Erythroblast (primary cell): ENCODE data around the gene TBX3.

ENCODE experiments used
- DNase-seq, 2 experiments: peaks; one replicate each; lab custom pipeline; 2025; lab: John Stamatoyannopoulos, UW
- GATA1 ChIP-seq: IDR thresholded peaks from 2 replicates; pipeline ENCODE4 v1.6.1; 2011; ENCODE audit warnings: low read depth, mild to moderate bottlenecking, control low read depth, low read length, moderate library complexity
- POLR2A ChIP-seq: IDR thresholded peaks from 2 replicates; pipeline ENCODE4 v1.6.1; 2011; ENCODE audit warnings: mild to moderate bottlenecking, low read length

TBX3 gene

DNA sequence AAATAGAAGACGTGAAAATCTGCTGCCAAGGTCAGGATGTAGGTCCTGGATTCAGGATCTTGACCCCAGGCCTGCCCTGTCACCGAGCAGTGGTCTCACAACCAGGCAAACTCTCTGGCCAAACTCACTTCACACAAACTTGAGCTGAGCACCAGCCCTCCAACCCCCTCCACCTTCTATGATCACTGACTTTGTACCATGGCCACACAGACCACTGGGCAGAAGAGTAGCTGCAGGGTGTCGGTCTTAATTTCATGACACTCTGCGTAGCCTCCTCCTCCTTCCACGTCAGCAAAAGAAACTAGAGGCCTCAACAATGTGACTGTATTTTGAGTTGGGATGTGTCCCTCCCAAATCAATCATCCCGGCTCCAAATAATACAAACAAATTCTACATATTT, 7.2 kb upstream of the TBX3 start:
- no peak for TF ChIP-seq POLR2A
- no peak for TF ChIP-seq GATA1
- DNase-seq, result no peak

DNA sequence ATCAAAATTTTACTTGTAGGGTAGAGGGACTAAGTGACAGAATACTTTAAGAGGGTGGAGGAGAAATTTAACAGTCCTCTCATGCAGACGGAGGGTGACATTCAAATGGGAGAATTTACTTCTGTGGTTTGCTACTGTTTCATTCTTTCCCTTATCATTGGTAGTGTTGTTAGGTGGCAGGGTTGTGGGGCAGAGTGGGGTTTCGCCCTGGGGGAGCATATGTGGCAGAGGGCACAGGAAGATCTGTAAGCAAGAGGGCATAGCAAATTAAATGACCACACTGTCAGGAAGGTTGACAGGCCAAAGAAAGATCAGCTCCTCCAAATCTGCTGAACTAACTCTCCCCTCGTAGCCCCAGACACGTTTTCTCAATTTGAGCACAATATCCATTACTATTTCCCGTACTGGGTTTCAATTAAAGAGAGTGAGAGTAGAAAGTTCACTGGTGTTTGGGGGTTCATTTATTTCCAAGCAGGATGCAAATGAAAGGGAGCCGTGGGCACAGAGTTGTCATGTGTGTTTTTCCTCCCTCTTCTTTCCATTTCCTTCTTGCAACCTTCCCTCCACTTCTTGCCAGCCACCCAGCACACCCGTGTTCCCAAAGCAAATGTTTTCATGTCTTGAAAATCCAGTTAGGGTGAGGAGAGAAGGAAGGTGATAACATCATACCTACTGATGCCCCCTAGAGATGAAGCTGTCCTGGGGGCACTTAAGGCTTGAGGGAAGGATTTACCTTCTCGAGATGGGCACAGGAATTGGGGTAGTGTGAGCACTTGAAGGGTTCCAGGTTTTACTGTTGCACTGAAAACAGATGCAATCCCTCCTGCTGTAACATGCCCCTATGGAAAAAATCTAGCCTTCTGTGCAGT, 6.5 kb upstream of the TBX3 start:
- TF ChIP-seq GATA1 (no peak), POLR2A (no peak)
- no peak for DNase-seq

DNA sequence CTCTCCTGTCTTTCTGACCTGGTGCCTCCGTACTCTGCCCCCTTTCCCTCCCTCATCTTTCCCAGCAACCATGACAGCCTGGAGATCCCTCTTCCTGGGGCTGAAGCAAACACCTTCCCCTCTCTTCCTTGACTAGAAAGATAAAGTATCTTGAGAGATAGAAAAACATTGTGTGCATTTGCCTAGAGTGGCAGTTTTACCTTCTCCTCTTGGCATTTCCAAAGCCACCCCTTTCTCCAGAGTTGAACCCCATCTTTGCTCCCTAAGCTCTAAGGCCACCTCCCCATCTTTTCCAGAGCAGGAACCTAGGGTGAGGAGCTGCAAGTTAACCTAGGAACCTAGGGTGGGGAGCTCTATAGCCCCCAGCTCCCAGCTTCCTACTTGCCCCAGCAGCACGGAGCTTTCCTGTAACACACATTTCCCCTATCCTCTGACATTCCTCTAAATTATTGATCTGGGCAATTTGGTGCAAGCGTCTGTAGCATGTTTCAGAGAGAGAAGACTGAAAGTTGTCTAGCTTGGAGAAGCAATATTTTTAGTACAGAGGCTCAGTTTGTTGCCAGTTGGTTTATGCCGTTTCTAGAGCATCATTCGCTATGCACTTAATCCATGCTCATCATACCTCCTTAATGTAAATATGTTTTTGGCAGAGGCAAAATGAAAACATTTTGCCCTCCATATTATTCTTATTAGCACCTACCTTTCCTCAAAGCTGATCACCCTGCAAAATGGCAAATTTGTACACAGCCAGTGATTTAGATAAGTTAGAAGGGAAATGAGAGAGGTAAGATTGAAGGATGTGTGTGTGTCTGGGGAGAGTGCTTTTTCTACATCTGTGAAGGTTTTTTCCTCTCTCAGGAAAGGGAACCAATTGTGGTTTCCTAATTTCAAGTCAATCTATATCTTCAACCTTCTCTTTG, 5.4 kb upstream of the TBX3 start:
- TF ChIP-seq GATA1 (no peak), POLR2A (no peak)
- no peak for DNase-seq

DNA sequence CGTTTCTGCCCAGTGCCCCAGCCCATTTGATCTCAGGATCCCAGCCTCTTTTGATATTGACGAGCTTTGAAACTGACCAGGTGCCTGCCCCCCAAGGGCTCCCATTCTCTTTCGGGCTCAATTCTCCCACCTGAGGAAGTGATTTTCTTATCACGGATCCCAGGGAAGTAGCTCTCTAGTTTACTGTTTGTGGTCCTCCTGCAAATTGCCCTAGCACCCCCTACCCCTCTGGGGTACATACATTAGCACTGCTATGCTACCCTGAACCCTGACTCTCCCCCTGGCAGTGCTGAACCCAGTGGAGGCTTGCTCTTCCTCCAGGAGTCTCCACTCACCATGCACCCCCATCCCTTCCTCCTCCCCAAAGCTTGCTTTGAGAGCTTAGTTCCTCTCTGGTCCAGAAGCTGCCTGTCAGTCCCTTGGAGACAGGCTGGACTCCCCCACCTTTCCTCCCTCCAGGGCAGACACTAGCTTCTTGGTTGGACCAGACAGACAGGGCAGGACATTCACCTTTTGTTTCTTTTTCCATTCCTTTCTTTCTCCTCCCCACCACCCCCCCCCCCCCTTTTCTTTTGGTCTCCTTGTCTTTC, 4.4 kb upstream of the TBX3 start:
- no peak for DNase-seq
- TF ChIP-seq GATA1, result no peak
- no peak for TF ChIP-seq POLR2A

DNA sequence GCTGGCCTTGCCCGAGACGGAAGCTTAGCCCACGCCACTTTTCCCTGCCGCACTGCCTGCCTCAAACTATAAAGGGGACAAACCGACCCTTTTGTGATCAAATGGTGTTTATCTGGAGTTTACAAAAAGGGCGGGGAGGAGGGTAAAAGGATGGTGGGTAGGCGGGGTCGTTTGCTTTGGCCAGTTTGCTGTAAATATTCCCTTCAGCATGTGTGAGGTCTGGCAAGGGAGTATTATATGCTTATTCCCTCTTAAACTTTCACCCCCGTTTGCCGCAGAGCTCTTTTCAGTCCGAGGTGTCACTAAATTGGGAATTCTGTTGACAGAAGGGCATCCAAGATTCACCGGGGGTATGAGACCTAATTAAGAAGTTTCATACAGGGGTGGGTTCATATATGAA, 3.8 kb upstream of the TBX3 start:
- no peak for DNase-seq
- TF ChIP-seq POLR2A (no peak), GATA1 (no peak)

DNA sequence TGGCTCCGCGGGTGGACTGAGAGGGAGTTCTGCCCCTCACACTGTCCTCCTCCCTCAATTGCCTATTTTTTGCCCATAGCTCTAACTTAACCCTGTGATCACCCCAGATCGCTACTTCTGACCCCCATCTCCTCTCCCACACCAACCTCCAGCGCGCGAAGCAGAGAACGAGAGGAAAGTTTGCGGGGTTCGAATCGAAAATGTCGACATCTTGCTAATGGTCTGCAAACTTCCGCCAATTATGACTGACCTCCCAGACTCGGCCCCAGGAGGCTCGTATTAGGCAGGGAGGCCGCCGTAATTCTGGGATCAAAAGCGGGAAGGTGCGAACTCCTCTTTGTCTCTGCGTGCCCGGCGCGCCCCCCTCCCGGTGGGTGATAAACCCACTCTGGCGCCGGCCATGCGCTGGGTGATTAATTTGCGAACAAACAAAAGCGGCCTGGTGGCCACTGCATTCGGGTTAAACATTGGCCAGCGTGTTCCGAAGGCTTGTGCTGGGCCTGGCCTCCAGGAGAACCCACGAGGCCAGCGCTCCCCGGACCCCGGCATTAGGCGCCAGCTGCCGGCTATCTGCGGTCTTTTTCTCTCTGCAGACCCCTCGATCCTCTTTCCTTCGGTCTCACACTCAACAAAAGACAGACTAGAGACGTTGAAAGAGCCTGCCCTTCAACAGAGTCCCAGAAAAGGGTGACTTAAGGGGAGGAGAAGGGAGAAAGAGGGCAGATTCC, 3.0 kb upstream of the TBX3 start:
- TF ChIP-seq GATA1, result no peak
- DNase-seq, result no peak

DNA sequence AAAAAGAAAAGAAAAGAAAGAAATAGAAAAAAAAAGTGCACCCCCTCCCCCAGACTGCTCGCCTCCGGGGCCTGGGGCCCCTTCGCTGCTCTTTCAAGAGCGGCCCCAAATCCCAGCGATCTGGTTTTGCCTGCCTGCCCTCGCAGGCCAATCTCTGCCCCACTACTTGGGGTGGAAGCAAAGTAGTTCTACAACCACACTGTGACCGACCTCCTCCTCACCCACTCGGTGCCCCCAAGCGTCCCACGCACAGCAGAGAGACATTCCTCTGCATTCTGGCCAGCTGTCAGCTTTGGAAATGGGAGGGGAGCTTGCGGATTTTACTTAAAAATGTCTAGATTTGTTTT, 2.4 kb upstream of the TBX3 start:
- no peak for DNase-seq
- TF ChIP-seq POLR2A (no peak), GATA1 (no peak)

DNA sequence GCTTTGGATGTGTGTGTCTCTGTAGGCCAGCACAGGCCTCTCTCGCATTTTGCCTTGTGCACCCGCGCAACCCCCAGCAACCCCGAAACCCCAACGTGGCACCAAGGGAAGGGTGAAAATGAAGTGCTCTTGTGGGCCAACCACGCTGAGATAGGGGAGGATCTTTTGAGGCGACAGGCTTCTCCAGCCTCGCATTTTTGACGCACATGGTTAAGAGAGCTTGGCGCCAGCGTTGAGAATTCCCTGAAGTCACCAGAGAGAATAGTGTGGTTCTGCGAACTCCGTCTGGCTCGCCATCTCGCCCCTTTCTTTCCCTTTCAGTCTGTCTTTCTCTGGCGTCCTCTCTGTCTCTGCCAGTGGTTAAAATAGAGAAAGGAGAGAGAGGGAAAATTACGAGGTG, 1.9 kb upstream of the TBX3 start:
- no peak for TF ChIP-seq POLR2A
- no peak for TF ChIP-seq GATA1
- DNase-seq, result no peak

DNA sequence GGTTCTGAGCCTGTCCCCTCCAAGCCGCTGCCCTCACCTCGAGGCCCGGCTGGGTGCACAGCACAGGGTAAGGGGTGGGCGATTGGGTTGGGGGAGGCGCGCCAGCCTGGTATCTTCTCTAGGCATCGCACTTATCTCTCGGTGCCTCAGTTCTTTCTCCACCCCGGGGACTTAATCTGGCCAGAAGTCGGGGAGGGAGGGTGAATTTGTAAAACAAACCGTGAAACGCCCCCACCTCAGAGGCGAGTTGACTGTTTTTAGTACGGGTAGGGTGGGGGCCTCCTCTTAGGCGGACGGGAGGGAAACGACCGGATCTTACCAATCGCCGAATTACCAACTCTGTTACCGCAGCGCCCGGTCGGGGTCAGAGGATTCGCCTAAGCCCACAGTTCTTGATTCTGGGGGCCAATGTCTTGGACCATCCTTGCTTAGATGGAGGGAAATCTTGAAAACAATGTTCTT, 1.4 kb upstream of the TBX3 start:
- no peak for DNase-seq
- TF ChIP-seq GATA1, result no peak
- TF ChIP-seq POLR2A, result no peak

DNA sequence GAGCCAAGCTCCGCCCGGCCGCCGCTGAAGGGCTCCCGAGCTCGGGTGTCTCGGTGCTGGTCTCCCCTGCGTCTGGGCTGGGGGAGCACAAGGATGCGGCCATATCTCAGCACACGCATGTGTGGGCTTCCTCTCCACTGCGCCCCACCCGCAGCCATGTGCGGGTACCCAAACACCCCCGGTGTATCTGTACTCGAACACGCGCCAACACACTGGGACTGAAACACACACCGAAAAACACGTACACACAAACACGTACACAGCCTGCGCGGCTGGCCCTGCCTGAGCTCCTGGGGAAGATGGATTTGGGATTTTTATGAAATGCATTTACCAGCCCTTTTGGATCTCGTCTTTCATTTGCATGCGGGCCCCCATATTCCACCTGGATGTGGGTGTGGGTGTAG, 897 bp upstream of the TBX3 start:
- DNase-seq, result no peak
- TF ChIP-seq POLR2A, result no peak
- no peak for TF ChIP-seq GATA1

DNA sequence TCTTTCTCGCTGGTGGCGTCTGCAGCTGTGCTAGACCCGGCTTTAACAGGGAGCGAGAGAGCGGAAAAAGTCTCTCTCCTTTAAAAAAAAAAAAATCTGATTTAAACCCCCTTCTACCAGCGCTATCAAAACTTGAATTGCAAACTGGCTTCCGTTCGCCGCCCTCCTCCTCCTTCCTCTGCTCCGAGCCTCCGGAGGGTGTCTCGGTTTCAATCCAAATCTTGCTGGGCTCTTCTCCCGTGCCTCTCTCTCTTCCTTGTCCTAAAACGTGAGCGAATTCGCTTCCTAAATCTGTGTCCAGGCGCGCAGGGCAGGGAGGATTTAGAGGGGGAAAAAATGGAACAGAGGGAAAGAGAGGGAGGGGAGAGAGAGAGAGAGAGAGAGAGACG, 272 bp downstream of the TBX3 start:
- no peak for TF ChIP-seq POLR2A
- no peak for TF ChIP-seq GATA1

DNA sequence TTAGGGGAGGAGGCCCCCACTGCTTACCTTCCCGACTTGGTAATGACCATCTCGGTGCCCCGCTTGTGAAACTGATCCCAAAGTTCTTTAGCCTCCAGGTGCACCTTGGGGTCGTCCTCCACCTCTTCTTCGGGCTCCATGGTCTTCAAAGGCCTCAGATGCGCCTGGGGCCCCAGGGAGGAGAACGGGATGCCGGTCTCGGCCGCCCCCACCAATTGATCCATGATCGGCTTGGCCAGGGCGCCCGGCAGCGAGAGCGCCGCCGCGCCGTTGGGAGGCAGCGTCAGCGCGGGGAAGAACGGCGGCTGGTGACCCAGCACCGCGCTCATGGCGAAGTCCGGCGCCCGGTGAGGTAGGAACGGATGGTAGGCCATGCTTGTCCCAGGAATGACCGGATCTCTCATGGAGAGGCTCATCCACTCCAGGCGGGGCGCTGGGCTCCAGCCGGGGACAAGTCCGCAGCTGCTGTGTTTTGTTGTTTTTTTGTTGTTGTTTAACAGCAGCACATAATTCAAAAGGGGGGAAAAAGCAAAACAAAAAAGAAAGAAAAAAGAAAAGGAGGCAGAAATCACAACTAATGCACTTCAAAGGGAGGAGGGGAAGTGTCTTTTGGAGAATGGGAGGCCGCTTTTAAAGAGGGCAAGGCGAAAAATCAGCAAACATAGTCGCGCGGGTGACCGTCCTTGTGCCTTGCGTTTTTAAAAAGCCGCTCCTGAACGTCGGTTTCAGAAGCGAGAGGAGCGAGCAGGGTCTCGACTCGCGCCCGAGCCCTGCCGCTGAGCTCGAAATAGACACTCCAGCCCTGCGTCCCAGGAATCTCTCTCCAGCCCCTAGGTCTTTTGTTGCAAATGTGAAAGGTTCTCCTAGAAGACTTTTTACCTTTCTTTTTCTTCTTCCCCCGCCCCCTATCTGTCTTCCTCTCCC, 928 bp downstream of the TBX3 start:
- no peak for TF ChIP-seq POLR2A
- no peak for TF ChIP-seq GATA1
- DNase-seq, result no peak

More for the DNA sequence above, 272 bp downstream of the TBX3 start:
- DNase-seq, result no peak
